Stimulated activated CD4-positive, alpha-beta T cell treated with anti-CD3 and anti-CD28 coated beads, Interleukin-4, amount 100 ng/mL, for 4 hours (primary cell): ENCODE data around the gene DMD.

Experiments
- DNase-seq, 2 experiments: peaks; one replicate each; pipeline ENCODE4 v3.0.0-alpha.2; 2020

DMD gene

GRCh38 chrX:31316340-31316991 lies 1894.9 kb downstream of the DMD start:
- no peak for DNase-seq

- no peak for DNase-seq
Observed at GRCh38 chrX:31314921-31315320, 1896.4 kb downstream of the DMD start.

- DNase-seq: no peak
Observed at GRCh38 chrX:31307952-31308351, 1903.4 kb downstream of the DMD start.

GRCh38 chrX:31302573-31303075 lies 1908.7 kb downstream of the DMD start:
- DNase-seq: no peak

GRCh38 chrX:31301941-31302340 lies 1909.4 kb downstream of the DMD start:
- DNase-seq: no peak

- DNase-seq: no peak
Observed at GRCh38 chrX:31301203-31301602, 1910.1 kb downstream of the DMD start.

GRCh38 chrX:31298916-31299315 lies 1912.4 kb downstream of the DMD start:
- no peak for DNase-seq

- no peak for DNase-seq
Observed at GRCh38 chrX:31297881-31298280, 1913.5 kb downstream of the DMD start.

GRCh38 chrX:31294475-31294874 lies 1916.9 kb downstream of the DMD start:
- no peak for DNase-seq

- no peak for DNase-seq
Observed at GRCh38 chrX:31293409-31293808, 1917.9 kb downstream of the DMD start.

GRCh38 chrX:31291131-31291530 lies 1920.2 kb downstream of the DMD start:
- no peak for DNase-seq

GRCh38 chrX:31287861-31288260 lies 1923.5 kb downstream of the DMD start:
- DNase-seq: no peak

GRCh38 chrX:31280580-31280979 lies 1930.8 kb downstream of the DMD start:
- DNase-seq: no peak

- DNase-seq: no peak
Observed at GRCh38 chrX:31279359-31279758, 1932.0 kb downstream of the DMD start.

GRCh38 chrX:31272472-31272775 lies 1938.9 kb downstream of the DMD start:
- DNase-seq: no peak

GRCh38 chrX:31271615-31272471 lies 1939.5 kb downstream of the DMD start:
- no peak for DNase-seq

GRCh38 chrX:31269914-31270313 lies 1941.4 kb downstream of the DMD start:
- DNase-seq: no peak

GRCh38 chrX:31268359-31268758 lies 1943.0 kb downstream of the DMD start:
- DNase-seq: no peak

- no peak for DNase-seq
Observed at GRCh38 chrX:31266203-31267076, 1944.9 kb downstream of the DMD start.

GRCh38 chrX:31265383-31265782 lies 1946.0 kb downstream of the DMD start:
- DNase-seq: no peak

GRCh38 chrX:31260351-31260750 lies 1951.0 kb downstream of the DMD start:
- no peak for DNase-seq

GRCh38 chrX:31258166-31258565 lies 1953.2 kb downstream of the DMD start:
- no peak for DNase-seq

GRCh38 chrX:31255310-31256033 lies 1955.9 kb downstream of the DMD start:
- DNase-seq: no peak
